Mesendoderm (in vitro differentiated cells): ENCODE measurements around the gene BORCS6. TPM values are rescaled to one million over a fixed set of nuclear protein-coding genes. Genes with fewer than 3 reads are reported as not detected.

Experiments
- DNase-seq: peaks from one replicate; pipeline ENCODE4 v3.0.0; 2013
- H2AK5ac ChIP-seq: 2 replicates; pipeline ENCODE4 v1.6.1; 2013; ENCODE audit warnings: low read length, inconsistent platforms
- H2BK120ac ChIP-seq: 2 replicates; pipeline ENCODE4 v1.6.1; 2013; ENCODE audit warnings: low read depth, mild to moderate bottlenecking, low read length, moderate library complexity, mixed read lengths
- H2BK15ac ChIP-seq: replicated peaks from 2 replicates; pipeline ENCODE4 v1.6.1; 2013; ENCODE audit warnings: low read depth, mild to moderate bottlenecking, moderate library complexity
- H2BK5ac ChIP-seq: 2 replicates; pipeline ENCODE4 v1.6.1; 2013; ENCODE audit warnings: low read length, inconsistent platforms
- H3K18ac ChIP-seq: 2 replicates; pipeline ENCODE4 v1.6.1; 2013; ENCODE audit warnings: mild to moderate bottlenecking, low read length, mixed read lengths
- H3K23ac ChIP-seq: one replicate; pipeline ENCODE4 v1.6.1; 2013; ENCODE audit warnings: low read length
- H3K27ac ChIP-seq: 2 replicates; pipeline ENCODE4 v1.5.1; 2013; ENCODE audit warnings: low read depth, mild to moderate bottlenecking, inconsistent platforms, low read length, moderate library complexity
- H3K27me3 ChIP-seq: 2 replicates; pipeline ENCODE4 v1.6.1; 2013; ENCODE audit warnings: low read length, control low read depth, mild to moderate bottlenecking, inconsistent platforms; ENCODE audit not compliant: insufficient read depth, poor library complexity
- H3K36me3 ChIP-seq: 2 replicates; pipeline ENCODE4 v1.6.1; 2013; ENCODE audit warnings: low read length, inconsistent platforms; ENCODE audit not compliant: control insufficient read depth, insufficient read depth
- H3K4ac ChIP-seq: one replicate; pipeline ENCODE4 v1.6.1; 2013; ENCODE audit warnings: low read depth, mild to moderate bottlenecking, low read length, moderate library complexity
- H3K4me1 ChIP-seq: 2 replicates; pipeline ENCODE4 v1.6.1; 2013; ENCODE audit warnings: low read depth, low read length, inconsistent platforms; ENCODE audit not compliant: control insufficient read depth
- H3K4me2 ChIP-seq: 2 replicates; pipeline ENCODE4 v1.6.1; 2013; ENCODE audit warnings: low read length
- H3K4me3 ChIP-seq: 2 replicates; pipeline ENCODE4 v1.5.1; 2013; ENCODE audit warnings: mild to moderate bottlenecking, low read length
- H3K56ac ChIP-seq: one replicate; pipeline ENCODE4 v1.6.1; 2013; ENCODE audit warnings: low read length
- H3K79me1 ChIP-seq: 2 replicates; pipeline ENCODE4 v1.6.1; 2013; ENCODE audit warnings: low read length, inconsistent platforms
- H3K79me2 ChIP-seq: 2 replicates; pipeline ENCODE4 v1.6.1; 2013; ENCODE audit warnings: mild to moderate bottlenecking, low read length; ENCODE audit not compliant: control insufficient read depth, insufficient read depth
- H3K9ac ChIP-seq: 2 replicates; pipeline ENCODE4 v1.6.1; 2013; ENCODE audit warnings: low read length, inconsistent platforms
- H4K5ac ChIP-seq: one replicate; pipeline ENCODE4 v1.6.1; 2013; ENCODE audit warnings: low read length
- H4K8ac ChIP-seq: one replicate; pipeline ENCODE4 v1.6.1; 2013; ENCODE audit warnings: low read depth, mild to moderate bottlenecking, control low read depth, low read length, moderate library complexity
- WGBS: extraction: QIAGEN DNeasy Blood & Tissue Kit; methylation state at CpG from one replicate; pipeline ENCODE4 v1.1.7; 2013; ENCODE audit warnings: low lambda C conversion rate, missing lambda C conversion rate; ENCODE audit not compliant: insufficient coverage; ENCODE audit errors: extremely low coverage; 5-methylcytosine and 5-hydroxymethylcytosine counted together
- polyA plus RNA-seq, 2 experiments: library from polyadenylated mRNA; stranded (reverse); fragments of 200-250 nt; gene quantifications; one replicate each; pipeline ENCODE4 v1.2.3, GENCODE V29; 2013

The BORCS6 gene
- polyA plus RNA-seq (2013, experiment 1 of 2): 1.9 TPM
- polyA plus RNA-seq (2013, experiment 2 of 2): 1.8 TPM

GRCh38 chr17:8189711-8190477 is at the start of gene BORCS6:
Gene BORCS6 (minus strand): TSS chr17:8190180. CDS start chr17:8190140, 40 bp downstream.
- Histone ChIP-seq H2AK5ac (peak within 1 kb of the TSS; percentile 58), H4K5ac (no peak within 1 kb of the TSS), H3K27me3 (no peaks in the 10 kb centered on the region), H3K27ac (peak within 1 kb of the TSS; percentile 72), H2BK120ac (no peak within 1 kb of the TSS), H3K9ac (peak within 1 kb of the TSS; percentile 87), H3K79me1 (peaks cover 4% of the 10 kb centered on the region), H4K8ac (no peak within 1 kb of the TSS), H3K23ac (peak within 1 kb of the TSS; percentile 76), H3K18ac (peak within 1 kb of the TSS; percentile 83), H3K4ac (peak within 1 kb of the TSS; percentile 26), H3K36me3 (no peaks in the 10 kb centered on the region), H3K56ac (peak within 1 kb of the TSS; percentile 92), H2BK15ac (no peak within 1 kb of the TSS), H3K4me1 (peaks cover 12% of the 10 kb centered on the region), H3K4me3 (peak within 1 kb of the TSS; percentile 74), H2BK5ac (no peak within 1 kb of the TSS), H3K4me2 (peak within 1 kb of the TSS; percentile 96), H3K79me2 (no peaks in the 10 kb centered on the region)
- peak; percentile 99 for DNase-seq
- no CpG with 5 or more reads among the region's 70 CpGs for WGBS

- no peak overlapping the region for H2BK15ac ChIP-seq
- no peak overlapping the region for H4K5ac ChIP-seq
- no peak overlapping the region for H3K56ac ChIP-seq
- H3K79me2 ChIP-seq: no peaks in the 10 kb centered on the region
- H4K8ac ChIP-seq: no peak overlapping the region
- no peak overlapping the region for H2BK5ac ChIP-seq
- H3K36me3 ChIP-seq: peaks cover 8% of the 10 kb centered on the region
- no peaks in the 10 kb centered on the region for H3K79me1 ChIP-seq
- H3K27ac ChIP-seq: no peak overlapping the region
- no peaks in the 10 kb centered on the region for H3K4me1 ChIP-seq
- no peak overlapping the region for H2BK120ac ChIP-seq
- no peak overlapping the region for H3K9ac ChIP-seq
- H3K4me3 ChIP-seq: no peak overlapping the region
- no peak overlapping the region for H2AK5ac ChIP-seq
- no peak overlapping the region for H3K4ac ChIP-seq
- H3K4me2 ChIP-seq: no peak overlapping the region
- no peaks in the 10 kb centered on the region for H3K27me3 ChIP-seq
- DNase-seq: no peak
- no peak overlapping the region for H3K23ac ChIP-seq
- WGBS: no CpG with 5 or more reads among the region's 4 CpGs
- no peak overlapping the region for H3K18ac ChIP-seq
Observed at GRCh38 chr17:8237886-8238285, 47.9 kb upstream of the BORCS6 start.

- H3K9ac ChIP-seq: no peak overlapping the region
- H3K23ac ChIP-seq: no peak overlapping the region
- H3K36me3 ChIP-seq: peaks cover 14% of the 10 kb centered on the region
- H3K4me2 ChIP-seq: no peak overlapping the region
- H2BK15ac ChIP-seq: no peak overlapping the region
- no peak overlapping the region for H3K27ac ChIP-seq
- H2AK5ac ChIP-seq: no peak overlapping the region
- H2BK5ac ChIP-seq: no peak overlapping the region
- no peak overlapping the region for H3K4me3 ChIP-seq
- WGBS: no CpG with 5 or more reads among the region's 7 CpGs
- H3K79me1 ChIP-seq: no peaks in the 10 kb centered on the region
- no peak for DNase-seq
- no peaks in the 10 kb centered on the region for H3K4me1 ChIP-seq
- no peak overlapping the region for H4K5ac ChIP-seq
- no peak overlapping the region for H3K4ac ChIP-seq
- H3K79me2 ChIP-seq: no peaks in the 10 kb centered on the region
- H3K18ac ChIP-seq: no peak overlapping the region
- no peak overlapping the region for H2BK120ac ChIP-seq
- H3K27me3 ChIP-seq: no peaks in the 10 kb centered on the region
- no peak overlapping the region for H3K56ac ChIP-seq
- no peak overlapping the region for H4K8ac ChIP-seq
Observed at GRCh38 chr17:8237175-8237574, 47.2 kb upstream of the BORCS6 start.

DNA sequence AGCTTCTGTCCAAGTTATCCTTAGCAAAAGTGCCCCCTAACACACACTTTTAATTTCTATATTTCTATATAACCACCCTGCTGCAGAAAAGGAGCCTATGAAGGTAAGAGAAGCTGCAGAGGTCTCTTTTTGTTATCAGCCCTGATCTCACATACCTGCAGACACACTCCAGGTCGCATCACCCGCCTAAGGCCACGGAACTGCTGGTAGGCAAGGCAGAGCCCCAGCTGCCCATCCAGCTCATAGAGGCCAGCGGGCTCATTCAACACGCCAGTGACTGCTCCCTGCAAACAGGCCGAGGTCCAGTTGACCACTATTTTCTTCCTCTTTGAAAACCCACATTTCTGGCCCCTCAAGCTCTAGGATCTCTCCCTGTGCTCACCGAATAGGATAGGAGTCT is 45.7 kb upstream of the BORCS6 start:
- Histone ChIP-seq H2BK15ac (no peak overlapping the region), H3K79me1 (no peaks in the 10 kb centered on the region), H3K4ac (no peak overlapping the region), H3K4me1 (no peaks in the 10 kb centered on the region), H3K18ac (no peak overlapping the region), H3K27ac (no peak overlapping the region), H2AK5ac (no peak overlapping the region), H4K8ac (no peak overlapping the region), H3K4me3 (no peak overlapping the region), H3K79me2 (no peaks in the 10 kb centered on the region), H3K27me3 (no peaks in the 10 kb centered on the region), H3K56ac (no peak overlapping the region), H4K5ac (no peak overlapping the region), H3K23ac (no peak overlapping the region), H3K36me3 (peaks cover 20% of the 10 kb centered on the region), H2BK120ac (no peak overlapping the region), H3K9ac (no peak overlapping the region), H2BK5ac (no peak overlapping the region), H3K4me2 (no peak overlapping the region)
- DNase-seq: no peak
- no CpG with 5 or more reads among the region's 7 CpGs for WGBS

DNA sequence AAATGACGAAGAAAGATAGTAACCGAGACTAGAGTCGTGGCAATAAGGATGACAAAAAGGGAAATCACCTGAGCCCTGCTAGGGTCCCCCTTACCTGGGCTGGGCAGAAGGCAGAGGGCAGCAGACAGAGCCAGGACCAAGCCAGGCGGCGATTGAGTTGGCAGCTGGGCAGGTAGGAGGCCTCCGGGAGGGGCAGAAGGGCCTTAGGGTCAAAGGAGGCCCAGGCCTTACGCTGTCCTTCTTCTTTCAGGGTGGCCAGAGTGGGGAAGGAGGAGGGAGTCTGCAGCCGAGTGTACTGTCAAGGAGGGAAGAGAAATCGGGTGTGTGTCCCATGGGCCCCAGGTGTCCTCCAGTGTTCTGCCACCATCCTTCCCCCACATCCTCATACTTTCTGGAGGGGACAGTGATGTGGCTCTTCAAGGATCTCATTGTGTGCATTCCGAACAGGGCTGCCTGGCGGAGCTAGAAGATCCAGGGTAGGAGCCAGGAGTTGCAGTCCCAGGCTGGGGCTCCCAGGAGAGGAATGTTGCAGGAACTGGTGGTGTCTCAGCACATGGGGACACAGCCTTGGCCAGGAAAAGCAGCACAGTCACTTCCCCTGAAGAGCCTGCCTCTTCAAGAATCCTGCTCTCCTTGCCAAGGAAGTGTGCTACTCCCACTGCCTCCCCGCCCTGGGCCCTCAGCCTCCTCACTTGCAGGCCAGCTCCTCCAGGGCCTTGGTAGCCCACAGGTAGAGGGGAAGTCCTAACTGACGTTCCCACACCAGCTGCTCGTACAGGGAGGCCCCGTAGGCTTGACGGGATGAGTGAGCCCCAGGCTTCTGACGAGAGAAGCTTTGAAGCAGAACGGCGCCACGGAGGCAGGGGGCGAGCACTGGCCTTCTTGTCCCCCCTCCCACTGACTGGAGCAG is 44.6 kb upstream of the BORCS6 start:
- H3K4me2 ChIP-seq: no peak overlapping the region
- DNase-seq: no peak
- H3K9ac ChIP-seq: no peak overlapping the region
- H4K8ac ChIP-seq: no peak overlapping the region
- H3K27me3 ChIP-seq: no peaks in the 10 kb centered on the region
- peaks cover 25% of the 10 kb centered on the region for H3K36me3 ChIP-seq
- no peaks in the 10 kb centered on the region for H3K4me1 ChIP-seq
- H2BK120ac ChIP-seq: no peak overlapping the region
- H3K4ac ChIP-seq: no peak overlapping the region
- no peak overlapping the region for H2BK15ac ChIP-seq
- no peaks in the 10 kb centered on the region for H3K79me1 ChIP-seq
- no peaks in the 10 kb centered on the region for H3K79me2 ChIP-seq
- H3K23ac ChIP-seq: no peak overlapping the region
- no peak overlapping the region for H3K18ac ChIP-seq
- H3K56ac ChIP-seq: no peak overlapping the region
- no peak overlapping the region for H4K5ac ChIP-seq
- H2BK5ac ChIP-seq: no peak overlapping the region
- WGBS: no CpG with 5 or more reads among the region's 21 CpGs
- H3K4me3 ChIP-seq: no peak overlapping the region
- no peak overlapping the region for H2AK5ac ChIP-seq
- no peak overlapping the region for H3K27ac ChIP-seq
